Psoas muscle (tissue), 8 donors: ENCODE data around the gene ARHGEF10L. TPM values are rescaled to one million over a fixed set of nuclear protein-coding genes. Genes with fewer than 3 reads are reported as not detected.

ENCODE experiments used
- ATAC-seq, 4 donors: fragments of 200-7000 bp; cut with Tn5 transposase; one replicate each; pipeline ENCODE4 v1.9.1; 2020; ENCODE audit warnings: moderate library complexity in 3 of 4, mild to moderate bottlenecking in 2 of 4
- DNase-seq, 2 donors: peaks; one replicate each; pipeline ENCODE4 v3.0.0-alpha.2; 2020
- H3K27ac ChIP-seq: fragments of 200-600 bp; one replicate; pipeline ENCODE4 v1.8.0; 2022
- H3K27me3 ChIP-seq, 3 donors: fragments of 200-600 bp in 1 of 3; one replicate each; pipeline versions ENCODE4 v1.6.1 to v1.8.0; 2013 to 2022; ENCODE audit warnings: low read length in 2 of 3, mild to moderate bottlenecking in 2 of 3, moderate library complexity in 1 of 3; ENCODE audit not compliant: insufficient read depth in 3 of 3
- H3K36me3 ChIP-seq, 2 donors: fragments of 200-600 bp in 1 of 2; one replicate each; pipeline versions ENCODE4 v1.6.1 to v1.8.0; 2013 to 2022; ENCODE audit warnings: low read depth in 1 of 2, mild to moderate bottlenecking in 1 of 2, moderate library complexity in 1 of 2; ENCODE audit not compliant: insufficient read depth in 1 of 2
- H3K4me1 ChIP-seq: fragments of 200-600 bp; one replicate; pipeline ENCODE4 v1.8.0; 2022
- H3K4me3 ChIP-seq: fragments of 200-600 bp; one replicate; pipeline ENCODE4 v1.8.0; 2022; ENCODE audit warnings: mild to moderate bottlenecking
- H3K9me3 ChIP-seq: fragments of 200-600 bp; one replicate; pipeline ENCODE4 v1.8.0; 2022
- WGBS, 3 donors: extraction: QIAGEN DNeasy Blood & Tissue Kit; methylation state at CpG; one replicate each; pipeline versions ENCODE4 v1.1.6 to v1.1.7; 2013; 5-methylcytosine and 5-hydroxymethylcytosine counted together
- intact Hi-C, 2 donors: fragments of 100-400 bp; cut with DNase I; formaldehyde crosslinking; loops; one replicate each; pipeline versions ENCODE4 v1.11.0 to v1.14.2; 2022
- polyA plus RNA-seq, 3 donors: library from polyadenylated mRNA; stranded (reverse); fragments of 200-250 nt; gene quantifications; one replicate each; pipeline ENCODE4 v1.2.3, GENCODE V29; 2013
- total RNA-seq, 4 donors: library from RNA; stranded (reverse); fragmentation: NEBNext Ultra II Directional in 2 of 4; extraction: Animal tissue kit (Norgen Biotek cat#: 25700) in 2 of 4; gene quantifications; one replicate each; pipeline versions ENCODE4 v1.2.1 to v1.2.4, GENCODE V29; 2021 to 2023
- TF ChIP-seq, protein P1 (sequence below): fragments of 200-600 bp; IDR thresholded peaks from one replicate; pipeline ENCODE4 v1.8.0; 2022; ENCODE audit warnings: antibody characterized with exemption
- donor health status: healthy with polysubstance abuse.
- donor health status: DM: no; HTN: no; CAD: no; lungs with moderate emphysema.
- donor health status: Bipolar disorder and iron deficiency.
- donor health status: healthy.
- donor health status: DM: yes; HTN: yes; CAD: no.
- donor health status: DM: no; HTN: no; CAD: no.
- donor health status: DM: no; HTN: no; CAD: no.
- donor health status: DM: yes; HTN: yes; CAD: no.

The ARHGEF10L gene
- total and polyA plus RNA-seq, 7 donors: 18.8 to 108 (median 37.1) TPM

DNA sequence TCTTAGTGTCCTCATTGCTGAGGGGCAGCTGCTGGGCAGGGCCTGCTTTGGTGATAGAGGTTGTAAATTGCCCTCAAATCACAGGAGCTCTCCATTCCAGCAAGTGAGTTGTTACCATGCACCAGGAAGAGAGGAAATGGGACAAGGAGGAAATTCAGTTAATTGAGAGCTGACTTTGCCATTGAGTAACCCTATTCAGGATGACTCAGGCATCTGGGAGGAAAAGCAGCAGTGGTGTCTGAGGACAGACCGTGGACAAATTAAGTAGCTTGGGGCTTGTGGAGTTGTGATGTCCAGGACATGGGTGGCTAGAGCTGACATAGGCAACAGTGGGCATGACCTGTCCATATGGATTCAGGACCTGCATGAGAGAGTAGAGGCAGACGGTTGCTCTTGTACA, 5.9 kb downstream of the ARHGEF10L start:
- Histone ChIP-seq H3K36me3 (no peaks in the 10 kb centered on the region), H3K27ac (peak overlapping the region; percentile 37), H3K27me3 (peaks cover 0 to 1% (median 0%) of the 10 kb centered on the region in 3 donors), H3K4me3 (no peak overlapping the region), H3K4me1 (peaks cover 27% of the 10 kb centered on the region), H3K9me3 (no peaks in the 10 kb centered on the region)
- intact Hi-C loops: no loop called here
- ATAC-seq (peak; percentile 68 to 79 (median 73)), DNase-seq (no peak)
- 34 to 59% (median 45%) methylated on average over 2 of the region's 2 CpGs for WGBS, 3 donors
- TF ChIP-seq, protein P1, sequence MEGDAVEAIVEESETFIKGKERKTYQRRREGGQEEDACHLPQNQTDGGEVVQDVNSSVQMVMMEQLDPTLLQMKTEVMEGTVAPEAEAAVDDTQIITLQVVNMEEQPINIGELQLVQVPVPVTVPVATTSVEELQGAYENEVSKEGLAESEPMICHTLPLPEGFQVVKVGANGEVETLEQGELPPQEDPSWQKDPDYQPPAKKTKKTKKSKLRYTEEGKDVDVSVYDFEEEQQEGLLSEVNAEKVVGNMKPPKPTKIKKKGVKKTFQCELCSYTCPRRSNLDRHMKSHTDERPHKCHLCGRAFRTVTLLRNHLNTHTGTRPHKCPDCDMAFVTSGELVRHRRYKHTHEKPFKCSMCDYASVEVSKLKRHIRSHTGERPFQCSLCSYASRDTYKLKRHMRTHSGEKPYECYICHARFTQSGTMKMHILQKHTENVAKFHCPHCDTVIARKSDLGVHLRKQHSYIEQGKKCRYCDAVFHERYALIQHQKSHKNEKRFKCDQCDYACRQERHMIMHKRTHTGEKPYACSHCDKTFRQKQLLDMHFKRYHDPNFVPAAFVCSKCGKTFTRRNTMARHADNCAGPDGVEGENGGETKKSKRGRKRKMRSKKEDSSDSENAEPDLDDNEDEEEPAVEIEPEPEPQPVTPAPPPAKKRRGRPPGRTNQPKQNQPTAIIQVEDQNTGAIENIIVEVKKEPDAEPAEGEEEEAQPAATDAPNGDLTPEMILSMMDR: no peak

DNA sequence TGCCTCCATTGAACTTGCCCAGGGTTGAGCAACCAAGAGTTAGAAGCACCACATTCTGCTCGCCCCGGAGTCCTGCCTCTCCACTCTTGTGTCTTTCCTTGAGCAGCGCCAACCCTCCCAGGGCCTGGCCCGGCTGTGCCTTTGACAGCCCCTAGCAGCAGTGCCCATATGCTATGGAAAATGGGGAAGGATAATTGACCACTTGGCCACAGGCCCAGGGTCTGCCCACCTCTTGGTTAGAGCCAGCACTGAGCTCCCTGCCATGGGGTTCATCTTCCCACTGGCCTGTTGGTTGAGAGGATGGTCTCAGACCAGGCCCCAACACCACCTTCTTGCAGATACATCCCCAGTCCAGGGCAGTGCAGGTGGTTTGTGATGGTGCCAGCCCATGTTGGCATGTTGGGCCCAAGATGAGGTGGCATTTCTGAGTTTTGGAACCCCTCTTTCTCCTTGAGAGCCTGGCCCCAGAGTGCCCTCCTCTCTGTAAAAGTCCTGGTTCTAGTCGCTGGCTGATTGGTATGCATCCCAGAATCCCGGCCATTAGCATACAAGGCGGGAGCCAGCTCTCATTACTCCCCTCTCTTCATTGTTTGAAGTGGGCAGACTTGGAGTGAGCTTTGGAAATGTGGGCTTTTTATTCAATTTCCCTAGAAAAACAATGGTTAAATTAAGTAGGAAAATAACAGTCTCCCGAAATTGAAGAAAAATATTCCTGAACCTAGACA, 7.6 kb downstream of the ARHGEF10L start:
- H3K4me3 ChIP-seq: no peak overlapping the region
- no peak overlapping the region for H3K27ac ChIP-seq
- H3K4me1 ChIP-seq: peaks cover 31% of the 10 kb centered on the region
- no peaks in the 10 kb centered on the region for H3K9me3 ChIP-seq
- DNase-seq (no peak), ATAC-seq (no peak)
- no peaks in the 10 kb centered on the region for H3K36me3 ChIP-seq
- WGBS, 3 donors: 71 to 82% (median 73%) methylated on average over 8 of the region's 8 CpGs
- peaks cover 0 to 1% (median 0%) of the 10 kb centered on the region in 3 donors for H3K27me3 ChIP-seq
- TF ChIP-seq, protein P1: no peak
- intact Hi-C loops: no loop called here

DNA sequence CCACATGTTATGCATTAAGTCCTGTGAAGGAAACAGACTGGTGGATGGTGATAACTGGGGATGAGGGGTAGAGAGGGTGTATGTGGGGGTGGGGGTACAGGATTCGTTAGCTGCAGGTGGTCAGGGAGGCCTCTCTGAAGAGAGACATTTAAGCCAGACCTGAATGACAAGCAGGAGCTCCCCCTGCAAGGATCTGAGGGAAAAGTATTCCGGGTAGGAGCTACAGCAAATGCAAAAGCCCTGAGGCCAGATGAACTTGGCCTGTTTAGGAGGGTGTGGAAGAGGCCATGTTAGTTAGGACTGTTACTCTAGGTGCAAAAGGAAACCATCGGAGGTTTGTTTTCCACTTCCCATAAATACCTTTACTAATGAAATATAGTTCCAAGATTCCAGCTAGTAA, 9.9 kb downstream of the ARHGEF10L start:
- Histone ChIP-seq H3K4me3 (no peak overlapping the region), H3K9me3 (no peaks in the 10 kb centered on the region), H3K36me3 (no peaks in the 10 kb centered on the region), H3K4me1 (peaks cover 29% of the 10 kb centered on the region), H3K27me3 (peaks cover 0 to 1% (median 0%) of the 10 kb centered on the region in 3 donors), H3K27ac (no peak overlapping the region)
- no peak for DNase-seq
- TF ChIP-seq, protein P1: no peak
- no peak for ATAC-seq
- intact Hi-C loops: no loop called here
- WGBS, 3 donors: 88 to 96% (median 89%) methylated on average over 3 of the region's 3 CpGs

DNA sequence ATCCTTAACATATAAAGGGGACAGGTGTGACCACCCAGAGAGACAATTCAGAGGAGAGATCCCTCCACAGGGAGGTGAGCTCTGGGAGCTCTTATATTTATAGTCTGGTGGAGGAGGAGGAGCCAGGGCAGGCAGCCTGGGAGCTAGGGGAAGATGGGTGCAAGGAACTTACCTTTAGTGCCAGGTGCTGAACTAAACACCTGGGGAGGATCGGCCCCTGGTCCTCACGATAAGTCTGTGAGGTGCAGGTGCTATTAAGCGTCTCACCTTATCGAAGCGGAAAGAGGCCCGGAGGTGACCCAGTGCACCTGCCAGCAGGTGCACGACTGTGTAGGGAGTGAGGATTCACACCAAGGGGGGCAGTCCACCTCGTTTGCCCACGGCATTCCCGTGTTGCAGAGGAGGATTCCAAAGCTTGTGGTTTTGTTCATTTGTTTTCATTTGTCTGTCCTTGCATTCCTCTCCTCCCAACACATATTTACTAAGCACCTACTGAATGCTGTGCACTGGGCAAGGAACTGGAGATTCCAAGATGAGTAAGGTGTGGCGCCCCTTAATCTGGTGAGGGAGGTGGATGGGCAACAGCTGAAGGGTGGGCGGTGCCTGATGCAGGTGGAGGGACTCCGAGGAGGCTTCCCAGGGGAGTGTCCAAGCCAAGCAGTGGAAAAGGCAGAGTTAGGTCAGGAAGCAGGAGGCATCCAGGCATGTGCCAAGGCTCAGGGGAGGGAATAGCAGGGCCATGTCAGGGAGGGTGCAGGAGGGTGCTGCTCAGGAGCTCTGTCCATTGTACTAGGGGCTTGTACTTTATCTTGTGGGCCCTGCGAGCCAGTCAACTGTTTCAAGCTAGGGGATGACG, 11.5 kb downstream of the ARHGEF10L start:
- H3K27ac ChIP-seq: peak overlapping the region; percentile 41
- intact Hi-C loops: no loop called here
- peak in 1 of 4 donors; percentile 21 for ATAC-seq
- peaks cover 0 to 1% (median 0%) of the 10 kb centered on the region in 3 donors for H3K27me3 ChIP-seq
- H3K4me3 ChIP-seq: no peak overlapping the region
- H3K36me3 ChIP-seq: no peaks in the 10 kb centered on the region
- WGBS, 3 donors: 58 to 67% (median 60%) methylated on average over 15 of the region's 15 CpGs
- no peaks in the 10 kb centered on the region for H3K9me3 ChIP-seq
- peaks cover 15% of the 10 kb centered on the region for H3K4me1 ChIP-seq
- DNase-seq: no peak
- TF ChIP-seq, protein P1: no peak
